ENCODE measurements around the gene CEMP1.
A peak's percentile ranks its signal among the peaks of the same experiment; 100 is the strongest.
"Not testable (repeated sequence)": the region's sequence is repeated elsewhere in the genome, so short reads cannot be mapped to it uniquely, and the experiment has no call there.

Gene CEMP1

GRCh38 chr16:2535625-2536013, 4.4 kb upstream of the CEMP1 start:
- no peak for DNase-seq (ENCODE audit: low read depth in 2 of 2)

GRCh38 chr16:2534335-2534734, 3.1 kb upstream of the CEMP1 start:
- DNase-seq (ENCODE audit: low read depth in 2 of 2): not testable (repeated sequence)

DNA sequence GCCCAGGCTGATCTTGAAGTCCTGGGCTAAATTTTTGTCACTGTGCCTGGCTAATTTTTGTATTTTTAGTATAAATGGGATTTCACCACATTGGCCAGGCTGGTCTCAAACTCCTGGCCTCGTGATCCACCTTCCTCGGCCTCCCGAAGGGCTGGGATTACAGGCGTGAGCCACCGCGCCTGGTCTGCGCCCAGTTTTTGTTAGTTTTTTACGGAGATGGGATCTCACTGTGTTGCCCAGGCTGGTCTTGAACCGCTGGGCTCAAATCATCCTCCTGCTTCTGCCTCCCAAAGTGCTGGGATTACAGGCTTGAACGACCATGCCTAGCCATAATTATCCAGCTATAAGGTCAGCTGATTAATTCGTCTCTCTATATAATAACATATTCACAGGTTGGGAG, 2.7 kb upstream of the CEMP1 start:
- no peak for DNase-seq (ENCODE audit: low read depth in 2 of 2)

GRCh38 chr16:2533142-2533755, 2.0 kb upstream of the CEMP1 start:
- not testable (repeated sequence) for DNase-seq (ENCODE audit: low read depth in 2 of 2)

GRCh38 chr16:2532494-2533141, 1.4 kb upstream of the CEMP1 start:
- DNase-seq (ENCODE audit: low read depth in 2 of 2): peak in 1 of 2 donors; percentile 22

- DNase-seq (ENCODE audit: low read depth in 2 of 2): peak; percentile 88 to 93
These were observed 687 bp upstream of the CEMP1 start for GRCh38 chr16:2531696-2532493.

GRCh38 chr16:2530629-2531318, 434 bp downstream of the CEMP1 start:
- DNase-seq (ENCODE audit: low read depth in 2 of 2): no peak

DNA sequence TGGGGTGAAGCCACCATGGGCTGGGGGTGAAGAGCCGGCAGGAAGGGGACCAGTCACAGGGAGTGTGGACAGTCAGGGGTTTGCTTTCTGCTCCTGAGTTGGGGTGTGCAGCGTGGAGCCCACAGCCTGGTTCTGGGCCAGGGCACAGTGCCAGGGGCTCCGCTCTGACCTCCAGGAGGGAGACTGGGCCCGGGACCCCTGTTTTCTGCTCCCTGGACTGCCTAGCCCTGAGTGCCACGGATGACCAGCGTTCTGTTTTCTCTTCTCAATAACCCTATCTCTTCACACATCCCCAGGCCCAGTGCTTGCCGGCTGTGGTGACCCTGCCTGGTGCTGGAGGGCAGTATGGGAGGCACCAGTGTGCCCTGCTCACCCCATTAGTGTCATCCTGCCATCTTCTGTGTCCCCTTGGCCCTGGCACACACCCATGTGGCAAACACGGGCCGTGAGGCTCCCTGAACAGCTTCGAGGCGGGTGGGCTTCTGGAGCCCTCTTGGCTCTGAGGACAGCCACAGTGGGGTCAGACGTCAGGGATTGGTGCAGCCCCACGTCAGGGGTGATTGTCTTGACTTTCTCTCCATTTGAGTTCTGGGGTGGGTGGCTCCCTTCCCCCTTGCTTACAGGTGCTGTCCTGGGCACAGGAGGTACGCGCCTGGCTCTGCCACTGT, 1.1 kb downstream of the CEMP1 start:
- no peak for DNase-seq (ENCODE audit: low read depth in 2 of 2)

GRCh38 chr16:2529061-2529931, 1.9 kb downstream of the CEMP1 start:
- no peak for DNase-seq (ENCODE audit: low read depth in 2 of 2)

DNA sequence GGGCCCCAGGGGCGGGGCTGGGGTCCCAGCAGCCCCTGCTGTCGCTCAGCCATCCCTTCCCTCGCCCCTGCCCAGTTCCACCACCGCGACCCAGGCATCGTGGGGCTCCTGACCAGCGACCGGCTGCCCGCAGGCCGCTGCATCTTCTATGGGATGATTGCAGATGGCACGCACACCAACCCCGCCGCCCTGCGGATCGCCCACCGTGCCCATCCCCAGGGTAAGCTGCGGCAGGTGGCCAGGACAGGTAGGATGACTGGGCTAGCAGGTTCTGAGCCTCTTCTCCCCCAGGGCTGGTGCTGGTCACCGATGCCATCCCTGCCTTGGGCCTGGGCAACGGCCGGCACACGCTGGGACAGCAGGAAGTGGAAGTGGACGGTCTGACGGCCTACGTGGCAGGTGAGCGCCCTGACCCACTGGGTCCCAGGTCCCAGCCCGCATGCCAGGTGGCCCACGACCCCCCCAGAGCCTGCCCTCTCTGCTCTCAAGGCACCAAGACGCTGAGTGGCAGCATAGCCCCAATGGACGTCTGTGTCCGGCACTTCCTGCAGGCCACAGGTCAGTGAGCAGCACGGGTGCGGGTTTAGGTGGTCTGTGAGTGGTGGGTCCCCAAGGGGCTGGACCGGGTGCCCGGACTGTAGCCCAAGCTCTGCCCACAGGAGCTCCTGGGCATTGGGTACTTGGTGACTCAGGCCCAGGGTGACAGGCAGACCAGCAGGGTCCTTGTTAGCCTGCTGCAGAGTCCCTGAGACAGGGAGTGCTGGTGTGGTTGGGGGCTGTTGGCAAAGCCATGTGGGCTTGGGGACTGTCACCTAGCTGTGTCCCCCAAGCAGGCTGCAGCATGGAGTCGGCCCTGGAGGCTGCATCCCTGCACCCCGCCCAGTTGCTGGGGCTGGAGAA, 2.8 kb downstream of the CEMP1 start:
- DNase-seq (ENCODE audit: low read depth in 2 of 2): no peak

DNA sequence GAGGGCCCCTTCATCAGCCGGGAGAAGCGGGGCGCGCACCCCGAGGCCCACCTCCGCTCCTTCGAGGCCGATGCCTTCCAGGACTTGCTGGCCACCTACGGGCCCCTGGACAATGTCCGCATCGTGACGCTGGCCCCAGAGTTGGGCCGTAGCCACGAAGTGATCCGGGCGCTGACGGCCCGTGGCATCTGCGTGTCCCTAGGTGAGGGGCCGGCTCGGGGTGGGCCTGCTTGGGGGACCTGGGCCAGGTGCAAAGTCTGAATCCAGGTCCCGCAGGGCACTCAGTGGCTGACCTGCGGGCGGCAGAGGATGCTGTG, 3.5 kb downstream of the CEMP1 start:
- no peak for DNase-seq (ENCODE audit: low read depth in 2 of 2)

GRCh38 chr16:2527071-2527783, 4.0 kb downstream of the CEMP1 start:
- DNase-seq (ENCODE audit: low read depth in 2 of 2): no peak

DNA sequence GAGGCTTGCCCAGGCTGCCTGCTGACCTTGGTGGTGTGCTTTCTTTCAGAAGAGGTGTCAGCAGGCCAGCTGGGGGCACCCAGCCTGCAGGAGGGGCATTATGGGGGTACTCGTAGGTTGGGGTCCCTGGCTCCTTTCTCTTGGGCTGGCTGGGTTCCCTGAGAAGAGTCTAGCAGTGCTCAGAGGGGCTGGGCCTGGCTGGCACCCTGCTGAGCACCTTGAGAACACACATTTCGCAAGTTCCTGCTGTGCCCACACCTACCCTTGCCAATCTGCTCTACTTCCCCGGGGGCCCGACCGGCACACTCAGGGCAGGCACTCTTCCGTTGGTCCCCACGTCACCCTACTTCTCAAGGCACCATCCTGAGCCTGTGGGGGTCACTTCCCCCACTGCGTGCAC, 5.1 kb downstream of the CEMP1 start:
- no peak for DNase-seq (ENCODE audit: low read depth in 2 of 2)

GRCh38 chr16:2524339-2524938, 6.8 kb downstream of the CEMP1 start:
- DNase-seq (ENCODE audit: low read depth in 2 of 2): no peak

- no peak for DNase-seq (ENCODE audit: low read depth in 2 of 2)
These were observed 7.4 kb downstream of the CEMP1 start for GRCh38 chr16:2523801-2524231.

- DNase-seq (ENCODE audit: low read depth in 2 of 2): no peak
These were observed 10.2 kb downstream of the CEMP1 start for GRCh38 chr16:2520784-2521531.

DNA sequence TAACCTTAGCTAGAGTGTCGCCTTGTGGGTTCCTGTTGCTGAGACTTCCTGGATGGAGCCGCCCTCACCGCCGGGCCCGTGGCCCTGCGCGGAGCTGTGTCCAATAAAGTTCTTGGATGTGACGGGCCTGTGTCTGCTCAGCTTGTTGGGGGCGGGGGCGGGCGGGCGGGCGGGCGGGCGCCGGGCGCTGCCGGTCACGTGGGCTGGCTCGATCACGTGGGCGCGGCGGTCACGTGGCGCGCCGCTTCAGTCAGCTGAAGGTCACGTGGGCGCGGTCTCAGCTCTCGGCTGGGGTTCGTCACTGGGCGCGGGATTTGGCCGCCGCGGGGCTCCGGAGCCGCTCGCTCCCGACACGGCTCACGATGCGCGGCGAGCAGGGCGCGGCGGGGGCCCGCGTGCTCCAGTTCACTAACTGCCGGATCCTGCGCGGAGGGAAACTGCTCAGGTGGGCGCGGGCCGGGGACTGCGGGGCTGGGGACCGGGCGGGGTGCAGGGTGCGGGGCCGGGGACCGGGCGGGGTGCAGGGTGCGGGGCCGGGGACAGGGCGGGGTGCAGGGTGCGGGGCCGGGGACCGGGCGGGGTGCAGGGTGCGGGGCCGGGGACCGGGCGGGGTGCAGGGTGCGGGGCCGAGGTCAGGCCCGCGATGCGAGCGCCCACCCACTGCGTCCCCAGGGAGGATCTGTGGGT, 11.0 kb downstream of the CEMP1 start, which contains the start of gene AMDHD2:
Gene AMDHD2 (plus strand): TSS at position 275 of the 687 bp plus-strand sequence. CDS start 88 bp downstream, at position 363.
- DNase-seq (ENCODE audit: low read depth in 2 of 2): peak; percentile 68 to 73
